Stomach (tissue), 9 donors: ENCODE data around the gene C4B. TPM values are rescaled to one million over a fixed set of nuclear protein-coding genes. Genes with fewer than 3 reads are reported as not detected.
"Not testable (repeated sequence)": the region's sequence is repeated elsewhere in the genome, so short reads cannot be mapped to it uniquely, and the experiment has no call there.

Source experiments
- DNase-seq, 2 donors: peaks; one replicate each; pipeline versions ENCODE4 v3.0.0 to v3.0.0-alpha.2; 2013 to 2019
- H3K27ac ChIP-seq, 5 donors: fragments of 200-600 bp in 4 of 5; sonication (generic) in 4 of 5; one replicate each; pipeline ENCODE4 v1.5.1; 2013 to 2019; ENCODE audit warnings: mild to moderate bottlenecking in 1 of 5, moderate library complexity in 1 of 5
- H3K27me3 ChIP-seq, 3 donors: fragments of 200-600 bp; sonication (generic); one replicate each; pipeline ENCODE4 v1.5.1; 2017 to 2019; ENCODE audit warnings: mixed run types in 1 of 3
- H3K36me3 ChIP-seq, 4 donors: fragments of 200-600 bp; sonication (generic); 1 replicate in 3 of 4; 2 replicates in 1 of 4; pipeline ENCODE4 v1.5.1; 2016 to 2019
- H3K4me1 ChIP-seq, 4 donors: fragments of 200-600 bp; sonication (generic); one replicate each; pipeline ENCODE4 v1.5.1; 2016 to 2019
- H3K4me3 ChIP-seq, 4 donors: fragments of 200-600 bp; sonication (generic) in 3 of 4; one replicate each; pipeline ENCODE4 v1.5.1; 2016 to 2019; ENCODE audit warnings: mild to moderate bottlenecking in 1 of 4
- H3K9me3 ChIP-seq, 4 donors: fragments of 200-600 bp; sonication (generic); one replicate each; pipeline ENCODE4 v1.5.1; 2016 to 2019
- EP300 ChIP-seq: sonication (generic); formaldehyde crosslinking; IDR thresholded peaks from one replicate; pipeline ENCODE4 v1.6.1; 2017; ENCODE audit warnings: antibody characterized with exemption
- POLR2A ChIP-seq, 4 donors: fragments of 450-650 bp; IDR thresholded peaks; one replicate each; pipeline ENCODE4 v1.6.1; 2016; ENCODE audit warnings: antibody characterized with exemption in 4 of 4, control low read depth in 2 of 4, mild to moderate bottlenecking in 1 of 4, moderate library complexity in 1 of 4
- POLR2AphosphoS5 ChIP-seq, 3 donors: sonication (generic); formaldehyde crosslinking; IDR thresholded peaks; one replicate each; pipeline ENCODE4 v1.6.1; 2016; ENCODE audit warnings: antibody characterized with exemption in 3 of 3
- WGBS, 5 donors: extraction: QIAGEN DNeasy Blood & Tissue Kit in 3 of 5; methylation state at CpG; one replicate each; pipeline versions ENCODE4 v1.1.5 to v1.1.7; 2013 to 2018; 5-methylcytosine and 5-hydroxymethylcytosine counted together
- intact Hi-C: fragments of 100-400 bp; cut with DNase I; formaldehyde crosslinking; loops from one replicate; pipeline ENCODE4 v1.15.1; 2023; ENCODE audit warnings: low total_unique reads
- polyA plus RNA-seq, 3 donors: library from polyadenylated mRNA; stranded (reverse); fragments of 200-250 nt; gene quantifications; one replicate each; pipeline ENCODE4 v1.2.3, GENCODE V29; 2013
- total RNA-seq, 5 donors: library from RNA; depleted of rRNA; stranded (reverse); fragments of >200 nt; gene quantifications; one replicate each; pipeline versions ENCODE4 v1.1.0 to v1.2.3, GENCODE V29; 2014 to 2016
- TF ChIP-seq, protein P1 (sequence below), 7 experiments: fragments of 450-650 bp in 4 of 7; fragments of 200-600 bp in 3 of 7; sonication (generic) in 3 of 7; IDR thresholded peaks; one replicate each; pipeline ENCODE4 v1.5.1; 2016 to 2019; ENCODE audit warnings: antibody characterized with exemption in 7 of 7, control low read depth in 2 of 7, mild to moderate bottlenecking in 1 of 7
- donor health status: healthy with polysubstance abuse.
- donor health status: Bipolar disorder and iron deficiency.
- donor health status: healthy.

Gene C4B
- total and polyA plus RNA-seq, 8 donors: 14.9 to 108 (median 43.3) TPM

DNA sequence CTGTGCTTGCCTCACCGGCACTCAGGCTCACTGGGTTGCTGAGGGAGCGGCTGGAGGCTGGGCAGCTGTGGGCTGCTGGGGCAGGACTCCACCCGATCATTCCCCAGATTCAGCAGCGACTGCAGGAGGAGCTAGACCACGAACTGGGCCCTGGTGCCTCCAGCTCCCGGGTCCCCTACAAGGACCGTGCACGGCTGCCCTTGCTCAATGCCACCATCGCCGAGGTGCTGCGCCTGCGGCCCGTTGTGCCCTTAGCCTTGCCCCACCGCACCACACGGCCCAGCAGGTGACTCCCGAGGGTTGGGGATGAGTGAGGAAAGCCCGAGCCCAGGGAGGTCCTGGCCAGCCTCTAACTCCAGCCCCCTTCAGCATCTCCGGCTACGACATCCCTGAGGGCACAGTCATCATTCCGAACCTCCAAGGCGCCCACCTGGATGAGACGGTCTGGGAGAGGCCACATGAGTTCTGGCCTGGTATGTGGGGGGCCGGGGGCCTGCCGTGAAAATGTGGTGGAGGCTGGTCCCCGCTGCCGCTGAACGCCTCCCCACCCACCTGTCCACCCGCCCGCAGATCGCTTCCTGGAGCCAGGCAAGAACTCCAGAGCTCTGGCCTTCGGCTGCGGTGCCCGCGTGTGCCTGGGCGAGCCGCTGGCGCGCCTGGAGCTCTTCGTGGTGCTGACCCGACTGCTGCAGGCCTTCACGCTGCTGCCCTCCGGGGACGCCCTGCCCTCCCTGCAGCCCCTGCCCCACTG lies 25.9 kb downstream of the C4B start:
- H3K9me3 ChIP-seq, H3K27me3 ChIP-seq, H3K4me1 ChIP-seq, H3K4me3 ChIP-seq, DNase-seq, intact Hi-C loops, H3K27ac ChIP-seq, H3K36me3 ChIP-seq: not testable (repeated sequence)
- WGBS, 5 donors: 75 to 88% (median 84%) methylated on average over 14 to 21 of the region's 43 CpGs; no CpG with 5 or more reads in 1 of the 5 donors

DNA sequence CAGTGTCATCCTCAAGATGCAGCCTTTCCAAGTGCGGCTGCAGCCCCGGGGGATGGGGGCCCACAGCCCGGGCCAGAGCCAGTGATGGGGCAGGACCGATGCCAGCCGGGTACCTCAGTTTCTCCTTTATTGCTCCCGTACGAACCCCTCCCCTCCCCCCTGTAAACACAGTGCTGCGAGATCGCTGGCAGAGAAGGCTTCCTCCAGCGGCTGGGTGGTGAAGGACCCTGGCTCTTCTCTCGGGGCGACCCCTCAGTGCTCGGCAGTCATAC lies 26.4 kb downstream of the C4B start:
- H3K4me3 ChIP-seq, intact Hi-C loops, H3K27ac ChIP-seq, DNase-seq, H3K9me3 ChIP-seq, H3K4me1 ChIP-seq, H3K27me3 ChIP-seq, H3K36me3 ChIP-seq: not testable (repeated sequence)
- WGBS, 5 donors: 63 to 75% (median 74%) methylated on average over 5 to 7 of the region's 13 CpGs; no CpG with 5 or more reads in 2 of the 5 donors

DNA sequence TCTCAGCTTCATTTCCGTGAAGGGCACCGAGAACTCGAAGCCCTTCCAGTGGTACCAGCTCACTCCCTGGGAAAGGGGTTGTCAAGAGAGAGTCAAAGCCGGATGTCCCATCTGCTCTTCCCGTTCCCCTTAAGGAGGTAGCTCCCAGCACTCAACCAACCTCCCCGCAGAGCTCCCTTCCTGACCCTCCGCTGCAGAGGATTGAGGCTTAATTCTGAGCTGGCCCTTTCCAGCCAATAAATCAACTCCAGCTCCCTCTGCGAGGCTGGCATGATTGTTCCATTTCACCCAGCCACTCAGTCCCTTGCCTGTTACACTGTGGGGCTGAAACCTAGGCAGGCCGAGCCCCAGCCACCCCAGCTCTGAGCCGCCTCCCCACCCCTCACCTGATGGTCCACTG lies 26.8 kb downstream of the C4B start:
- intact Hi-C loops: not testable (repeated sequence)

DNA sequence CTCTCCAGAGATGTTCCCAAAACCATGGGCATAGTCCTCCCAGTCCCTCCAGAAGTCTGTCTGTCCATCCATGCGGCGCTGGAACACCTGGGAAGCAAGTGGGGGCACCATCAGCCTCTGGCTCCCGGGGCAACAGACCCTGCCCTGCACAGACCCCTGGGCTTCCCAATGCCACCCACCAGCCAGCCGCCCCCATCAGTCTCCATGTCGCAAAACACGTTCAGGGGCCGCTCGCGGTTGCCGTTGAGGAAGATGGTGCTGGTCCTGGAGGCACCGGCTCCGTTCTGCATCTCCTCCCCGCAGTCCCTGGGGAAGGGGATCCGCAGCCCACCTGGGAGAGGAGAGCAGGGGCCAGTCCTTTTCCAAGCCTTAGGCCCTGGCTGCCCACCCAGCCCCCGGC lies 27.7 kb downstream of the C4B start:
- H3K4me3 ChIP-seq, H3K9me3 ChIP-seq, H3K27ac ChIP-seq, H3K36me3 ChIP-seq, DNase-seq, H3K27me3 ChIP-seq, intact Hi-C loops: not testable (repeated sequence)
- H3K4me1 ChIP-seq: peaks cover 0 to 16% (median 7%) of the 10 kb centered on the region in 4 donors
- 85 to 94% (median 91%) methylated on average over 4 to 13 of the region's 15 CpGs for WGBS, 5 donors

More for the DNA sequence above, 26.8 kb downstream of the C4B start:
- H3K4me1 ChIP-seq, H3K27ac ChIP-seq, DNase-seq, H3K36me3 ChIP-seq, H3K4me3 ChIP-seq, H3K9me3 ChIP-seq, H3K27me3 ChIP-seq: not testable (repeated sequence)
- 64 to 88% (median 80%) methylated on average over 4 to 6 of the region's 10 CpGs for WGBS, 5 donors

DNA sequence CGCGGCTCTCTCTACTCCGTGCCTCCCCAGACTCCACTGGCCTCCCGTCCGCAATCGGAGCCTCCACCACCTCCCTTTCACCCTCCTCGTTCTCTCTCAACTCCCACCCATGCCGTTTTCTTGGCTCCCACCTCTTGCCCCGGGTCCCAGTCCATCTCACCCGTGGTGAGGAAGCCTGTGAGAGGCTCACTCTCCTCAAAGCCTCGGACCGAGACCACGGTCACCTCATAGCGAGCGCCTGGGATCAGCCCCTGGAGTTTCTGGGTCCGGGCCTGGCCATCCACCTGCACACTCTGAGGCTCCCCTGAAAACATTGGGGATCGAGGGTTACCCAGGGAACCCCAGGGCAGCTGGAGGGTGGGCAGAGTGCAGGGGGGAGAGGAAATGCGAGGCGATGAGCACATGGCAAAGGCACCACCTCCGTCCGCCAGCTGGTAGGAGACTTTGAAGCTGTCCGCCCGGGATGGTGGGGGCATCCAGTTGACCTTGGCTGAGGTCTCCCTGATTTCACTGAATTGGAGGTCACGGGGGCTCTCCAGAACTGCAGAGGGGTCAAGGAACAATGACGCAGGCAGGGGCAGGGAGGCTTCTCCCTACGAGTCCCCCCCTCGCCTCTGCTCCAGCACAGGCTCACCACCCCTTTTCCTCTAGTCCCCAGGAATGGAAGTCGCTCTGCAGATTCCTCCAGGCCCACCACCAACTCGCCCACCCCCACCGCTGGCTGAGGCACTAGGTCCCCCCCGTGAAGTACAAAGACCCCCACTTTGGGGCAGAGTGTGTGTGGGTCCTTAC lies 29.2 kb downstream of the C4B start:
- intact Hi-C loops, DNase-seq: not testable (repeated sequence)
- peaks cover 8 to 30% (median 19%) of the 10 kb centered on the region in 4 donors for H3K4me1 ChIP-seq

DNA sequence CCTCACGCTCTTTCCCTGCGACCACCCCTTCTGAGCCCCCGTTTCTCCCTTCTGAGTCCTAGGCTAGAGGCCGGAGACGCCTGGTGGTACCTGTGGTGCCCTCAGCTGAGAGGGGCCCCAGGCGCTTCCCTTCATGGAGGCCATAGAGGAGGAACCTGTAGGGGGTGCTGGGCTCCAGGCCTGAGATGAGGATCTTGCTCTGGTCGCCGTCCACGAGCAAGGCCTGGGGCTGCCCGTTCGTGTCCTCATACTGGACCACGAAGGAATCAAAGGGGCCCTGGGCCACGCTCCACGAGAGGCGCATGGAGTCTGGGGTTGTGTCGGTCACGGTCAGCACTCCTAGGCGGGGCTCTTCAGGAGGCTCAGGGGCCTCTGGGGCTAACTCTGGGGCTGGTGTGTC lies 30.3 kb downstream of the C4B start:
- H3K27me3 ChIP-seq, H3K9me3 ChIP-seq, intact Hi-C loops, DNase-seq, H3K4me3 ChIP-seq, H3K27ac ChIP-seq, H3K36me3 ChIP-seq: not testable (repeated sequence)
- peaks cover 8 to 30% (median 19%) of the 10 kb centered on the region in 4 donors for H3K4me1 ChIP-seq
- WGBS, 5 donors: 80 to 90% (median 86%) methylated on average over 2 to 11 of the region's 18 CpGs

More for the DNA sequence above, 29.2 kb downstream of the C4B start:
- not testable (repeated sequence) for H3K27ac ChIP-seq, H3K9me3 ChIP-seq, H3K27me3 ChIP-seq, H3K36me3 ChIP-seq, H3K4me3 ChIP-seq
- 87 to 94% (median 92%) methylated on average over 10 to 16 of the region's 31 CpGs for WGBS, 5 donors

DNA sequence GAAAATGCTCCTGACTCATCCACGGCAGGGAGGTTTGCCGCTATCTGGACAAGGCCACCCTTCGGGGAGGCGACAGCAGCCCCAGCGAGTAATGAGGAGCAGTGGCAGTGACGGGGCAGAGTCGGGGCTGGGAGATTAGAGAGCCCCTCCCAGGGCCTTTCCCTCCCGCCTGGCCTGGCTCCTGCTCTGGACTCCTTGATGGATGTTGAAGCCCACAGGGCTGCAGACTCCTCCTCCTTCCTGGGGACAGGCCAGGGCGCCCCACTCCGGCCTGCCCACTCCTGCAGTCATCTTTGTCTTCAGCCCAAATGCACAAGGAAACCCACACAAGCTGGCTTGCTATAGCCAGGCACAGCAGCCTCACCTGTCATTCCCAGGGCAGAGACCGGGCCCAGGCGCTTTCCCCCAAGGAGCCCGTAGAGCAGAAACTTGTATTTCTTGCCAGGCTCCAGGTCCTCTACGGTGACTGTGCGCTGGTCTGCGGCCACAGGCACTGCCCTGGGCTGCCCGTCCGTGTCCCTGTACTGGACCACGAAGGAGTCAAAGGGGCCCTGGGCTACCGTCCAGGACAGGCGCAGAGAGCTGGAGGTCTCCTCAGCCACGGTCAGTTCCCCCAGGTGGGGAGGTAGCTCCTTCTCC lies 31.3 kb downstream of the C4B start:
- intact Hi-C loops: no loop called here
- Histone ChIP-seq H3K27ac (peak overlapping the region in 4 of 5 donors; percentile 67 to 84 (median 79)), H3K4me3 (no peak overlapping the region), H3K36me3 (no peaks in the 10 kb centered on the region), H3K9me3 (no peaks in the 10 kb centered on the region), H3K27me3 (no peaks in the 10 kb centered on the region), H3K4me1 (peaks cover 8 to 30% (median 19%) of the 10 kb centered on the region in 4 donors)
- WGBS, 5 donors: 74 to 82% (median 78%) methylated on average over 7 to 22 of the region's 22 CpGs
- DNase-seq: peak in 1 of 2 donors; percentile 56
- TF ChIP-seq POLR2AphosphoS5 (IDR thresholded peaks at IDR 0.05) (no peak), POLR2A (IDR thresholded peaks at IDR 0.05) (no peak), EP300 (no peak)
- TF ChIP-seq, protein P1, sequence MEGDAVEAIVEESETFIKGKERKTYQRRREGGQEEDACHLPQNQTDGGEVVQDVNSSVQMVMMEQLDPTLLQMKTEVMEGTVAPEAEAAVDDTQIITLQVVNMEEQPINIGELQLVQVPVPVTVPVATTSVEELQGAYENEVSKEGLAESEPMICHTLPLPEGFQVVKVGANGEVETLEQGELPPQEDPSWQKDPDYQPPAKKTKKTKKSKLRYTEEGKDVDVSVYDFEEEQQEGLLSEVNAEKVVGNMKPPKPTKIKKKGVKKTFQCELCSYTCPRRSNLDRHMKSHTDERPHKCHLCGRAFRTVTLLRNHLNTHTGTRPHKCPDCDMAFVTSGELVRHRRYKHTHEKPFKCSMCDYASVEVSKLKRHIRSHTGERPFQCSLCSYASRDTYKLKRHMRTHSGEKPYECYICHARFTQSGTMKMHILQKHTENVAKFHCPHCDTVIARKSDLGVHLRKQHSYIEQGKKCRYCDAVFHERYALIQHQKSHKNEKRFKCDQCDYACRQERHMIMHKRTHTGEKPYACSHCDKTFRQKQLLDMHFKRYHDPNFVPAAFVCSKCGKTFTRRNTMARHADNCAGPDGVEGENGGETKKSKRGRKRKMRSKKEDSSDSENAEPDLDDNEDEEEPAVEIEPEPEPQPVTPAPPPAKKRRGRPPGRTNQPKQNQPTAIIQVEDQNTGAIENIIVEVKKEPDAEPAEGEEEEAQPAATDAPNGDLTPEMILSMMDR (IDR thresholded peaks at IDR 0.05): no peak
